Panc1 (cell line): ENCODE data around the gene GATA5. TPM values are rescaled to one million over a fixed set of nuclear protein-coding genes. Genes with fewer than 3 reads are reported as not detected.

Experiments used
- ATAC-seq: fragments of 200-7000 bp; cut with Tn5 transposase; 2 replicates; pipeline ENCODE4 v1.9.1; 2020; ENCODE audit warnings: mild to moderate bottlenecking, moderate library complexity
- BruUV-seq: library from RNA; stranded (reverse); fragments of 400-500 nt; replicated peaks from 2 replicates; lab custom pipeline; 2021; lab: Mats Ljungman, UMichigan
- CTCF ChIA-PET: fragments of 300-600 bp; sonication (Branson Sonifier 250); formaldehyde crosslinking; loops from one replicate; lab custom pipeline; 2022; ENCODE audit warnings: antibody characterized with exemption; lab: Charles Lee
- POLR2A ChIA-PET: fragments of 300-600 bp; sonication (Branson Sonifier 250); formaldehyde crosslinking; loops from one replicate; lab custom pipeline; 2022; ENCODE audit warnings: antibody characterized with exemption; lab: Charles Lee
- DNase-seq: peaks from one replicate; pipeline ENCODE4 v3.0.0-alpha.2; 2010; ENCODE audit warnings: low read depth, low spot score
- H3K27ac ChIP-seq: 2 replicates; pipeline ENCODE4 v1.5.1; 2011; ENCODE audit warnings: mild to moderate bottlenecking, low read length, inconsistent platforms
- H3K27me3 ChIP-seq: fragments of 200-500 bp; sonication (Bioruptor generic); 2 replicates; pipeline ENCODE4 v1.6.0; 2014; ENCODE audit warnings: low read length, inconsistent platforms; ENCODE audit not compliant: control insufficient read depth, insufficient read depth
- H3K36me3 ChIP-seq: fragments of 200-500 bp; sonication (Bioruptor generic); 2 replicates; pipeline ENCODE4 v1.5.1; 2014; ENCODE audit warnings: inconsistent platforms, mild to moderate bottlenecking, low read length, moderate library complexity; ENCODE audit not compliant: control insufficient read depth, insufficient read depth
- H3K4me1 ChIP-seq: 2 replicates; pipeline ENCODE4 v1.5.1; 2011; ENCODE audit warnings: inconsistent platforms, mild to moderate bottlenecking, low read length, moderate library complexity; ENCODE audit not compliant: control insufficient read depth, insufficient read depth
- H3K4me3 ChIP-seq, 2 experiments: 2 replicates each; pipeline ENCODE4 v1.5.1; 2011 to 2012; ENCODE audit warnings: low read depth in 2 of 2, low read length in 2 of 2, mild to moderate bottlenecking in 2 of 2, inconsistent platforms in 1 of 2, moderate library complexity in 1 of 2
- H3K9me3 ChIP-seq: fragments of 200-500 bp; sonication (Bioruptor generic); 2 replicates; pipeline ENCODE4 v1.5.1; 2014; ENCODE audit warnings: low read depth, mild to moderate bottlenecking, inconsistent platforms, low read length, moderate library complexity; ENCODE audit not compliant: control insufficient read depth, insufficient read depth
- CTCF ChIP-seq: fragments of 450-650 bp; IDR thresholded peaks from 2 replicates; pipeline ENCODE4 v1.5.1; 2017; ENCODE audit warnings: mild to moderate bottlenecking
- POLR2AphosphoS5 ChIP-seq: IDR thresholded peaks from 2 replicates; pipeline ENCODE4 v1.6.1; 2012; ENCODE audit warnings: mild to moderate bottlenecking, low read depth, low read length, moderate library complexity
- REST ChIP-seq, 2 experiments: IDR thresholded peaks; 2 replicates each; pipeline ENCODE4 v1.6.1; 2011 to 2012; ENCODE audit warnings: low read depth in 2 of 2, control low read depth in 1 of 2, low read length in 1 of 2, mild to moderate bottlenecking in 1 of 2, moderate library complexity in 1 of 2; ENCODE audit not compliant: insufficient read depth in 1 of 2
- SIN3A ChIP-seq: IDR thresholded peaks from 2 replicates; pipeline ENCODE4 v1.6.1; 2012; ENCODE audit warnings: low read depth, mild to moderate bottlenecking, low read length, moderate library complexity, borderline replicate concordance; ENCODE audit not compliant: insufficient read depth
- TCF7L2 ChIP-seq: IDR thresholded peaks from 2 replicates; pipeline ENCODE4 v1.6.1; 2011; ENCODE audit warnings: mild to moderate bottlenecking, low read depth, low read length, inconsistent platforms
- in situ Hi-C: cut with HindIII; loops from 2 replicates; pipeline ENCODE4 v1.10.0; 2016; ENCODE audit warnings: low sequenced_read_pairs, low pct_unique_long_range_greater_than_20kb
- intact Hi-C: fragments of 100-400 bp; cut with micrococcal nuclease; formaldehyde crosslinking; loops from one replicate; pipeline ENCODE4 v1.10.0; 2022; ENCODE audit not compliant: unreplicated experiment
- total RNA-seq: library from RNA; stranded (reverse); gene quantifications from one replicate; pipeline ENCODE4 v1.2.1, GENCODE V29; 2021; ENCODE audit not compliant: unreplicated experiment

Gene GATA5
- total RNA-seq, 1 experiment from 2014 or later = 53.2 TPM

- Histone ChIP-seq H3K27me3 (no peaks in the 10 kb centered on the region), H3K4me1 (no peaks in the 10 kb centered on the region; the same call in none of the 2 replicates), H3K4me3 (no peak overlapping the region), H3K9me3 (no peaks in the 10 kb centered on the region), H3K36me3 (no peaks in the 10 kb centered on the region), H3K27ac (no peak overlapping the region)
- no TSS peak for BruUV-seq
- TF ChIP-seq TCF7L2 = no peak
- TF ChIP-seq SIN3A = no peak
- TF ChIP-seq POLR2AphosphoS5 = no peak
- peak in 1 of 2 experiments; percentile 29; a peak in 1 of 4 replicates for TF ChIP-seq REST (IDR thresholded peaks at IDR 0.05; ENCODE audit: insufficient read depth in 1 of 2, low read depth in 2 of 2, low read length in 1 of 2)
- no peak for ATAC-seq
- in situ Hi-C loops = no loop called here
- ChIA-PET CTCF (no interaction called here), POLR2A (no interaction called here)
- DNase-seq = no peak
- intact Hi-C loops = no loop called here
These were observed 54.7 kb downstream of the GATA5 start for GRCh38 chr20:62420846-62421715.

GRCh38 chr20:62419759-62420158 lies 56.0 kb downstream of the GATA5 start:
- ChIA-PET CTCF (no interaction called here), POLR2A (no interaction called here)
- Histone ChIP-seq H3K9me3 (no peaks in the 10 kb centered on the region), H3K4me3 (no peak overlapping the region), H3K36me3 (no peaks in the 10 kb centered on the region), H3K27ac (no peak overlapping the region), H3K27me3 (no peaks in the 10 kb centered on the region), H3K4me1 (no peaks in the 10 kb centered on the region; the same call in none of the 2 replicates)
- no peak for ATAC-seq
- TF ChIP-seq TCF7L2 = no peak
- no peak for TF ChIP-seq REST (IDR thresholded peaks at IDR 0.05; ENCODE audit: insufficient read depth in 1 of 2, low read depth in 2 of 2, low read length in 1 of 2)
- TF ChIP-seq SIN3A = no peak
- TF ChIP-seq CTCF = no peak
- intact Hi-C loops (no loop called here), in situ Hi-C loops (no loop called here)
- DNase-seq = no peak
- BruUV-seq = no TSS peak
